Activated CD4-positive, alpha-beta T cell treated with anti-CD3 and anti-CD28 coated beads, Interleukin-2, amount 50 U/mL, for 24 hours (primary cell): ENCODE results near the gene PAX2.
"Not testable (repeated sequence)": the region's sequence is repeated elsewhere in the genome, so short reads cannot be mapped to it uniquely, and the experiment has no call there.

Experiments
- DNase-seq, 2 donors: peaks; one replicate each; pipeline ENCODE4 v3.0.0-alpha.2; 2020; ENCODE audit warnings: low read depth in 1 of 2, low spot score in 1 of 2

Gene PAX2

GRCh38 chr10:100744987-100745881 lies at the start of gene PAX2:
TSS of gene PAX2 (plus strand) at chr10:100745582. CDS start at chr10:100746261, 679 bp downstream.
- no peak for DNase-seq

- peak in 1 of 2 donors; percentile 9 for DNase-seq
Measured at GRCh38 chr10:100696477-100696901, 48.9 kb upstream of the PAX2 start.

GRCh38 chr10:100697070-100697469 lies 48.3 kb upstream of the PAX2 start:
- DNase-seq: no peak

- DNase-seq: no peak
Measured at GRCh38 chr10:100697631-100698030, 47.8 kb upstream of the PAX2 start.

GRCh38 chr10:100701704-100702103 lies 43.7 kb upstream of the PAX2 start:
- not testable (repeated sequence) for DNase-seq

GRCh38 chr10:100705139-100705538 lies 40.2 kb upstream of the PAX2 start:
- no peak for DNase-seq

GRCh38 chr10:100707261-100707848 lies 38.0 kb upstream of the PAX2 start:
- DNase-seq: no peak

- no peak for DNase-seq
Measured at GRCh38 chr10:100709146-100710082, 36.0 kb upstream of the PAX2 start.

- DNase-seq: no peak
Measured at GRCh38 chr10:100710151-100710871, 35.1 kb upstream of the PAX2 start.

GRCh38 chr10:100713049-100713858 lies 32.1 kb upstream of the PAX2 start:
- no peak for DNase-seq

- no peak for DNase-seq
Measured at GRCh38 chr10:100713859-100714565, 31.4 kb upstream of the PAX2 start.

GRCh38 chr10:100714566-100714950 lies 30.8 kb upstream of the PAX2 start:
- DNase-seq: no peak

GRCh38 chr10:100715101-100715444 lies 30.3 kb upstream of the PAX2 start:
- DNase-seq: no peak

GRCh38 chr10:100715445-100716385 lies 29.7 kb upstream of the PAX2 start:
- DNase-seq: no peak

- DNase-seq: no peak
Measured at GRCh38 chr10:100717166-100717565, 28.2 kb upstream of the PAX2 start.

- no peak for DNase-seq
Measured at GRCh38 chr10:100718197-100718742, 27.1 kb upstream of the PAX2 start.

- DNase-seq: no peak
Measured at GRCh38 chr10:100723180-100723579, 22.2 kb upstream of the PAX2 start.
